HG03354 (cell line): ENCODE data around the gene ACVR2A.

Experiments
- ATAC-seq: cut with Tn5 transposase; IDR thresholded peaks from one replicate; pipeline ENCODE4 v1.9.1; 2021; ENCODE audit warnings: mild to moderate bottlenecking; ENCODE audit not compliant: unreplicated experiment, poor library complexity, severe bottlenecking

The ACVR2A gene

GRCh38 chr2:147851244-147851930 lies 6.6 kb downstream of the ACVR2A start:
- ATAC-seq = no peak

- no peak for ATAC-seq
Observed at GRCh38 chr2:147854557-147855134, 9.8 kb downstream of the ACVR2A start.

DNA sequence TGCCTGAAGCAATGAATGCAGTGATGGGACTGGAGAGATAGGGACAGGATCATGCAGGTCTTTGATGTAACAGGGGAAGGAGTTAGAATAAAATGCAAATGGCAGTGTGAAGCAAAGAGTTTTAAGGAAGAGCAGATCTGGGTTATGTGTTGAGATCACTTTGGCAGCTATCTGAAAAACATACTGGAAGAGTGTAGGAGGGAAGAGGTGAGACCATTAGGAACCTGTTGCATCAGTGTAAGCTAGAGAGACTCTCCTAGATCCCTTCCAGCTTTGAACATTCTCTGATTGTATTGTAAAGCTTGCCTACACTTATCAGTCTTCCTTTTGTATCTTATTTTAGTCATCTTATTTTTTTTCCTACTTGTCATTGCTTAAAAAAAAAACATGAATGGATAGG lies 10.5 kb downstream of the ACVR2A start:
- no peak for ATAC-seq

DNA sequence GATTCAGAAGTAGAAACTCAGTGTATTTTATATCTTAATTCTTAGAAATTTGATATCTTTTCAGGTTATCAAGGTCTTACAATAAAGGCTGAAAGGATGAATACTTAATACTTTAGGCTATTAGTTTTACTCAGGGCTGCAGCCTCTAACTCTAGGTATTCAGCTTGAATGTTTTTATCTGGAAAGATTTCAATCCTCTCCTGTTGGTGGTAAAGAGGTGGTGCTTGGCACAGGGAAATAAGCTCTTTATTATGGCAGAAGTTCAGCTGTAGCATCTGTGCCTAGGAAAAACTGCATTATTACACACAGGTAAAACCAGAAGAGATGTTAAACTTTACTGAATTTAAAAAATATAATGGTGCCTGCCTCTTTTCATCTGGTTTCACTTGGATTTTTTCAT lies 11.1 kb downstream of the ACVR2A start:
- no peak for ATAC-seq

DNA sequence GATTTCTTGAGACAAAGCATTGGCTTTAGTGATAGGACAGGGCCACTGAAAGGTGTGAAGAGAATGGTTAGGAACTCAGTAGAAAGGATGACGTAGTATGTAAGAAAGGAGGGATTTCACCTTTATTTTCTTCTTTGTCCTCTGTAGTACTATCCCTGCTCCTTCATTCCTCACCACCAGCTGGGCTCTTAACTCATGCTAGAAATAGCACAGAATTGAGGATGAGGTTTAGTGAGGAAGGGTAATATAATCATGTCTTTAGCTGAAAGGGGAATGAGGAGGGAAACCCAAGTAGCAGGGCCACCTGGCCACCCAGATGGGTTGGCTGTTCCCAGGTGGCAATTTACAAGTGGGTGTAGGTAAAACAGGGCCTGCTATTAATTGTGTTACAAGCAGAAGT lies 15.2 kb downstream of the ACVR2A start:
- no peak for ATAC-seq

DNA sequence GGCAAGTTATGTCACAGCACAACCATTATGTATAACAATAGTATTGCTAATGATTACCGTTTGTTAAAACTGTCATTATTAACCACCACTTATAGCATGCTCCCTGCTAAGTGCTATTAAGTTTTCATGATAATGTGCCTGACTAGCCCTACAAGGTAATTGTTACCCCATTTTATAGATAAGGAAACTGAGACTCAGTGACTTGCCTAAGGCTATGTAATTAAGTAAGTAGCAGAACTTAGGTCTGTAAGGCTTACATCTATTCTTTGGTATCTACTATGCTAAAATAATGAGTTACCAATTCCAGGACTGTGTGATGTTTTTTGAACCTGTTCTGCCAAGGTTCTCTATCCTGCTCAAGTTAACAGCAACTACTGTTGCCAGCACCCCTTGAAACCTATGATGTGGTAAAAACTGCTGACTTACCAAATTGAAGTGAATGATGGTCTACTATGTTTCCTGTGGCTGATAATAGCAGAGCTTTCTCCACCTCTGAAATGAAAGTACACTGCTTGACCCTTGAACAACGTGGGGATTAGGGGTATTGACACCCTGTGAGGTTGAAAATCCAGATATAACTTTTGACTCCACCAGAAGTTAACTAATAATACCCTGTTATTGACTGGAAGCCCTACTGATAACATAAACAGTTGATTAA lies 18.2 kb downstream of the ACVR2A start:
- ATAC-seq = no peak

DNA sequence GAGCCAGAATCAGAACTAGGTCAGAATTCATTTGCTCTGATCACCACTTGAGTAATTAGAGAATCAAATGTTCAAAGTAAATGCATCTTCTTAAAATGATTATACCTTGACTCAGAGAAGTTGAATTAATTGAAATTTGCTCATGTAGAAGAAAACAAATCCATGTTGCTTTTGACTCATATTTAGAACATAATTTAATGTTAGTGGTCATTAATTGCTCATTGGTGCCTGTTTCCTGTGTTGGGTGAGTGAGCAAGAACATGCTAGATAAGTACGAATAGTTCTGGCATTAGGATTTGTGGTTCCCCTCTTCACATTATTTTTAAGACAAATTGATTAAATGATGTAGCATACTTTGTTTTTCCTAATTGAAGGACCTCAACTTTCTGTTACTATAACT lies 19.0 kb downstream of the ACVR2A start:
- no peak for ATAC-seq

DNA sequence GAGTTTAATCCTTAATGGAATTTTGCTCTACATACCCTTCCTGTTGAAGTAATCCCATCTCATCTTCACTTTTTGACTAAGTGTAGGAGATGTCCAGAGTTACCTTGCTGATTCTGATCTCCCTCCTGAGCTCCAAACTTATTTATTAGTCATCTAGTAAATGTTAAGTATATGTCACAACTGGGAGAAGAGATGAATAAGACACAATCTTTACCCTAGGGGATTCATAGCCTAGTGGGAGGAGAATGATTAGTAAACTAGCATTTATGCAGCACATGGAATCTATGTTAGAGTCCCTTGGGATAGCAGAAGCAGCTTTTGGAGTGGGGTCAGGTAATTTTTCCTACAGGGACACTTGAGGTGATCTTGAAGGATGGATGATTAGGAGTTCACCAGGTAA lies 20.7 kb downstream of the ACVR2A start:
- ATAC-seq = no peak

DNA sequence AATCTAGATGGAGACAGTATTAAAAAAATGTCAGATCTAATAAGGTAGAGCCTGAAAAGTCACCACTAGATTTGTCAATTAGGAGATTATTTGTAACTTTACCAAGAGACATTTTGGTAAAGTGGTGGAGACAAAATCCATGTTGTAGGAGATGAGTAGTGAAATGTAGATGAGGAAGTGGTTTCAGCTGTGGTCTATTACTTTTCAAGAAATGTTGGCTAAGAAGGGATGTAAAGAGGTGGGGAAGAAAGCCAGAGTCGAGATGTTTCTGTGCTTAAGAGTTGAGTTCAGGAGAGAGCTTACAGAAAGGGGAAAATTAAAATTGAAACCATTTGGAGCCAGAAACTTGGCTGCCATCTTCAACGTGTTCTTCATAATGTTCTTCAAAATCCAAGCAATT lies 22.2 kb downstream of the ACVR2A start:
- no peak for ATAC-seq

DNA sequence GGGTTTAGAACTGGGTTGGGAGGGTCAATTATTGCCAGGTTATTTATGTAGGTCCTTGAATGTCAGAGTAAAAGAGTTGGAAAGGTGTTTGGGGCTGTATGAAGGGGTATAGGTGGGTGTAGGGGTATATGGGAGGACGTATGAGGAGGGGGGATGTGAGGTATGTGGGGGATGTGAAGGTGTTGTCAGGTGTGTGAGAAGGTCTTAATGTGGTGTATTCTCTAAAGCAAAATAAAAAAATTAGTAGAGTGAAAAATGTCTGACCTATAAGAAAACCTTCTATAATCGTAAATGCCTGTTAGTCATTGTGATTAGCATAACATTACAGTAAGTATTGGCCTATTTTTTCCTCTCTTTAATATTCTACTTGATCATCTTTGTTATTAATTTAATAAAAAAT lies 25.1 kb downstream of the ACVR2A start:
- no peak for ATAC-seq

DNA sequence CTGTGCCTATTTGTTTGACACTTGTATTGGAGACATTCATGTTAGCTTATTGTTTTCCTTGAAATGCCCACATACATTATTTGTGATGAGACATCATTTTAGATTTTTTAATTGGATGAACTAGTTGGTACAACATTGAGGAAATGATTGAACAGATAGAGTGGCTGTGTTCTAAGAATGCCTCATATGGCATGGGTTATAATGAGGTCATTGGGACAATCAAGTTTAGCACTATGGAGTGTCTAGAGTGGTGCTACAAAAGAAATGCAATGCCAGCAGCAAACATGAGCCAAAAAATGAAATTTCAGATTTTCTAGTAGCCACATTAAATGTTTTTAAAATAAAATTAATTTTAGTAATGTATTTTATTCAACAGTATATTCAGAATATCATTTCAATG lies 28.1 kb downstream of the ACVR2A start:
- ATAC-seq = no peak

DNA sequence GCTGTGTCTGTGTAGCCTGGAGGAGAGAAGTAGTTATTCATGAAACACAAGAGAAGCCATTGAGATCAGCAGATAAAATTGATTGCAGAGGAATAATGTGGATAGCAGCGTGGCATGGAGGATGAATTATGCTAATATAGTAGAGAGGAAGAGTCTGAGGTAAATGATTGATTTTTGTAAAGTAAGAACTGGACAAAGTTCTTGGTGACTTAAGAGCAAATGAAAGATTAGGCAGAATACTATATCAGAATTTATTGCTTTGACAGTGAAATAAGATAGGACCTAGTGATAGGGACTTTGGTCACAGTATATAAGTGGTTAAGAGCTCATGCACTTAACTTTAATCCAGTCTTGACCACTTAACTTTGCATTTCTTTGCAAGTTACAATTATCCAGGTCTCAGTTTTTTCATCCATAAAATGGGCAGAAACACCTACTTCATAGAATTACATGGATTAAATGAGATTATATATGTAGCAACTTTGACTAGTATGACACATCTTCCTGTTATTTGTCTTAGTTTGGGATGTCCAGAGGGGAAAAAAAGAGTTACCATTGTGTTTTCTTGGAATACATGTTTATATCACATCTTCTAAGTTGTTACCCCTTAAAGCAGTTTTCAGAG lies 29.1 kb downstream of the ACVR2A start:
- no peak for ATAC-seq

- ATAC-seq = no peak
Observed at GRCh38 chr2:147879846-147880245, 35.0 kb downstream of the ACVR2A start.

DNA sequence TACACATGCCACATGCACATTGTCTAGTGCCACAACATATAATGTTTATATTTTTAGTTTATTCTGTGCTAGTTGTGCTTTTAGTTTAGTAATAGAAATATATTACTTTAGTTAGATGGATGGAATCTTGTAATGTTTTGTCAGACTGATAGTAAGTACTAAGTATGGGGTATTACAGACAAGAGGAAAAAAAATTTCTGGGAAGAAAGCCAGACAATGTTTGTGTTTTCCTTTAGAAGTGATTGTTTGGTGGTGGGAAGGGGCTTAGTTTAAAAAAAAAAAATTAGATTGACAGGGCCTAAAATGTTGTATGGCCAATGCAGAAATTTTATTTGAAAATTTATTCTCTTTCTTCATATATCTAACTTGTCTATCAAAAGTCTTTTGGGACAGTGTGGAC lies 37.8 kb downstream of the ACVR2A start:
- ATAC-seq = no peak

GRCh38 chr2:147884830-147885229 lies 40.0 kb downstream of the ACVR2A start:
- no peak for ATAC-seq

GRCh38 chr2:147886136-147886535 lies 41.3 kb downstream of the ACVR2A start:
- ATAC-seq = no peak

GRCh38 chr2:147888680-147889079 lies 43.9 kb downstream of the ACVR2A start:
- ATAC-seq = peak; percentile 66

GRCh38 chr2:147904051-147904450 lies 59.2 kb downstream of the ACVR2A start:
- ATAC-seq = no peak

DNA sequence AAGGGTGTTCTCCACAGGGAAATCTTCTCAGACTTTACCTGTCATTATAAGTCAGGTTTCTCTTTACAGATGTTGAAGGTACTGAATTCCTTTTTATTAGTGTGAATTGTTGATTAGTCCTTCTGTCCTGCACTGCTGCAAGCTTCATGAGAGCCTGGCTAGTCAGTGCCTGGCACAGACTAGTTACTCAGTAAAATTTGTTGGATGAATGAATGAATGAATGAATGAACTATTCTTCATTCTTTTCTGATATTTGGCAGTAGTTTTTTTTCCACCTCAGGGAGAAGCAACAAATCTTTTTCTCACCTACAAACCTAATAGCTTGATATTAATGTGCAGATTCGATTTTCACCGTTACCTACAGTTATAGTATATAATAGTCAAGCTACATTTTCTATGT lies 64.3 kb downstream of the ACVR2A start:
- no peak for ATAC-seq

GRCh38 chr2:147910990-147911473 lies 66.2 kb downstream of the ACVR2A start:
- no peak for ATAC-seq
